Natural killer cell (primary cell): ENCODE results near the gene TFCP2L1. TPM values are rescaled to one million over a fixed set of nuclear protein-coding genes. Genes with fewer than 3 reads are reported as not detected.

Experiments
- ATAC-seq, 3 donors: fragments of 150-1000 bp in 2 of 3; fragments of 200-7000 bp in 1 of 3; cut with Tn5 transposase; 1 replicate in 1 of 3; 2 replicates in 2 of 3; pipeline ENCODE4 v1.10.0; 2021; ENCODE audit warnings: mild to moderate bottlenecking in 2 of 3, moderate library complexity in 2 of 3
- DNase-seq, 2 donors: peaks; one replicate each; pipeline versions ENCODE4 v3.0.0 to v3.0.0-alpha.2; 2013 to 2021; ENCODE audit warnings: mixed read lengths in 1 of 2
- H3K27ac ChIP-seq: one replicate; pipeline ENCODE4 v1.5.1; 2013; ENCODE audit warnings: mild to moderate bottlenecking, low read length
- H3K27me3 ChIP-seq: one replicate; pipeline ENCODE4 v1.6.1; 2013; ENCODE audit warnings: low read length; ENCODE audit not compliant: control insufficient read depth, insufficient read depth
- H3K36me3 ChIP-seq: one replicate; pipeline ENCODE4 v1.6.1; 2013; ENCODE audit warnings: low read length; ENCODE audit not compliant: control insufficient read depth, insufficient read depth
- H3K4me1 ChIP-seq: one replicate; pipeline ENCODE4 v1.6.1; 2013; ENCODE audit warnings: low read length; ENCODE audit not compliant: control insufficient read depth, insufficient read depth
- H3K4me3 ChIP-seq: one replicate; pipeline ENCODE4 v1.5.1; 2013; ENCODE audit warnings: low read length
- H3K9me3 ChIP-seq: one replicate; pipeline ENCODE4 v1.6.1; 2013; ENCODE audit warnings: low read length; ENCODE audit not compliant: control insufficient read depth, insufficient read depth
- H3K27ac Mint-ChIP-seq, 2 donors: one replicate each; pipeline ENCODE4 v1.8.0; 2022; ENCODE audit warnings: mild to moderate bottlenecking in 2 of 2, mixed read lengths in 2 of 2, moderate library complexity in 1 of 2
- H3K27me3 Mint-ChIP-seq, 2 donors: one replicate each; pipeline ENCODE4 v1.8.0; 2022; ENCODE audit warnings: low read depth in 2 of 2, mixed read lengths in 2 of 2
- H3K36me3 Mint-ChIP-seq: one replicate; pipeline ENCODE4 v1.8.0; 2022; ENCODE audit warnings: mixed read lengths
- H3K4me1 Mint-ChIP-seq, 2 donors: one replicate each; pipeline ENCODE4 v1.8.0; 2022; ENCODE audit warnings: mixed read lengths in 2 of 2
- H3K4me3 Mint-ChIP-seq: one replicate; pipeline ENCODE4 v1.8.0; 2022; ENCODE audit warnings: mild to moderate bottlenecking, moderate library complexity, mixed read lengths
- H3K9me3 Mint-ChIP-seq, 2 donors: one replicate each; pipeline ENCODE4 v1.8.0; 2022; ENCODE audit warnings: mixed read lengths in 2 of 2
- WGBS: methylation state at CpG from one replicate; pipeline ENCODE4 v1.1.7; 2013; ENCODE audit warnings: missing lambda C conversion rate; ENCODE audit not compliant: insufficient coverage; 5-methylcytosine and 5-hydroxymethylcytosine counted together
- intact Hi-C: fragments of 100-400 bp; cut with micrococcal nuclease; formaldehyde crosslinking; loops from one replicate; pipeline ENCODE4 v1.14.2; 2022
- total RNA-seq, 4 donors: library from RNA; stranded (reverse); fragments of 120-200 nt in 1 of 4; gene quantifications; one replicate each; pipeline versions ENCODE4 v1.2.3 to v1.2.4, GENCODE V29; 2013 to 2022
- TF ChIP-seq, protein P1 (sequence below): fragments of 200-600 bp; IDR thresholded peaks from one replicate; pipeline ENCODE4 v1.8.0; 2022; ENCODE audit warnings: antibody characterized with exemption

The TFCP2L1 gene
- total RNA-seq, 3 donors from 2014 or later (not counting 1 experiment from before 2014, with no cell fraction given) = 0.72 to 1.8 (median 0.85) TPM

DNA sequence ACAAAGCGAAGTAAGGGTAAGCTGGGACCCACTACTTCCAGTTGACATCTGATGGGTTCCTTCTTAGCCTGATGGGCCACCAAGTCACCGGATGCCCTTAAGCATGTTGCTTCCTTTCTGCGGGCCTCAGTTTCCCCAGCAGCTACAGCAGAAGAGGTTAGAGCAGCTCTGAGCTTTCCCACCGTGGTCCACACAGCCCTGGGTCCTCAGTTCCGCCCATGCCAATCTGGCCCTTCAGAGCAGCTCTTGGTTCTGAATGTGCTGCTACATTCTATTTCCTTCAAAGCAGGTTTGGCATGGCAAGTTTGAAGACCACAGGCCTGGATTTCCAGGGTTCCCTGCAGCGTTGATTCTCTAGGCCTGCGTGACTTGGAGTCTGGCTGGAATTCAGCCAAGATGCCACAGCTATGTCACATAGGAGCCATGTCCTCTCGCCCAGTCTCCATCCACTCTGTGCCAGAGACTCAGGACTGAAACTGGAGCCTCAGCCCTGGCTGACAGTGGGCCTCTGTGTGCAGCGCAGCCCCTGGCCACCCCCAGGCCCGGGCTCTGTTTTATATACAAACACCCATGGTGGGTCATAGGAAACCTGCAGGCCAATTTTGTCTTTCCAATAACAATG, 79.6 kb downstream of the TFCP2L1 start:
- intact Hi-C loops = no loop called here
- H3K9me3 Mint-ChIP-seq = no peaks in the 10 kb centered on the region
- 91% methylated on average over 10 of the region's 10 CpGs for WGBS
- Histone ChIP-seq H3K4me1 (no peaks in the 10 kb centered on the region), H3K9me3 (no peaks in the 10 kb centered on the region), H3K27ac (no peak overlapping the region), H3K27me3 (no peaks in the 10 kb centered on the region), H3K4me3 (no peak overlapping the region), H3K36me3 (no peaks in the 10 kb centered on the region)
- no peak overlapping the region for H3K27ac Mint-ChIP-seq
- ATAC-seq = no peak
- no peak for DNase-seq
- TF ChIP-seq, protein P1, sequence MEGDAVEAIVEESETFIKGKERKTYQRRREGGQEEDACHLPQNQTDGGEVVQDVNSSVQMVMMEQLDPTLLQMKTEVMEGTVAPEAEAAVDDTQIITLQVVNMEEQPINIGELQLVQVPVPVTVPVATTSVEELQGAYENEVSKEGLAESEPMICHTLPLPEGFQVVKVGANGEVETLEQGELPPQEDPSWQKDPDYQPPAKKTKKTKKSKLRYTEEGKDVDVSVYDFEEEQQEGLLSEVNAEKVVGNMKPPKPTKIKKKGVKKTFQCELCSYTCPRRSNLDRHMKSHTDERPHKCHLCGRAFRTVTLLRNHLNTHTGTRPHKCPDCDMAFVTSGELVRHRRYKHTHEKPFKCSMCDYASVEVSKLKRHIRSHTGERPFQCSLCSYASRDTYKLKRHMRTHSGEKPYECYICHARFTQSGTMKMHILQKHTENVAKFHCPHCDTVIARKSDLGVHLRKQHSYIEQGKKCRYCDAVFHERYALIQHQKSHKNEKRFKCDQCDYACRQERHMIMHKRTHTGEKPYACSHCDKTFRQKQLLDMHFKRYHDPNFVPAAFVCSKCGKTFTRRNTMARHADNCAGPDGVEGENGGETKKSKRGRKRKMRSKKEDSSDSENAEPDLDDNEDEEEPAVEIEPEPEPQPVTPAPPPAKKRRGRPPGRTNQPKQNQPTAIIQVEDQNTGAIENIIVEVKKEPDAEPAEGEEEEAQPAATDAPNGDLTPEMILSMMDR = no peak
- no peaks in the 10 kb centered on the region for H3K27me3 Mint-ChIP-seq
- H3K4me3 Mint-ChIP-seq = no peak overlapping the region
- no peaks in the 10 kb centered on the region for H3K4me1 Mint-ChIP-seq
- no peaks in the 10 kb centered on the region for H3K36me3 Mint-ChIP-seq

DNA sequence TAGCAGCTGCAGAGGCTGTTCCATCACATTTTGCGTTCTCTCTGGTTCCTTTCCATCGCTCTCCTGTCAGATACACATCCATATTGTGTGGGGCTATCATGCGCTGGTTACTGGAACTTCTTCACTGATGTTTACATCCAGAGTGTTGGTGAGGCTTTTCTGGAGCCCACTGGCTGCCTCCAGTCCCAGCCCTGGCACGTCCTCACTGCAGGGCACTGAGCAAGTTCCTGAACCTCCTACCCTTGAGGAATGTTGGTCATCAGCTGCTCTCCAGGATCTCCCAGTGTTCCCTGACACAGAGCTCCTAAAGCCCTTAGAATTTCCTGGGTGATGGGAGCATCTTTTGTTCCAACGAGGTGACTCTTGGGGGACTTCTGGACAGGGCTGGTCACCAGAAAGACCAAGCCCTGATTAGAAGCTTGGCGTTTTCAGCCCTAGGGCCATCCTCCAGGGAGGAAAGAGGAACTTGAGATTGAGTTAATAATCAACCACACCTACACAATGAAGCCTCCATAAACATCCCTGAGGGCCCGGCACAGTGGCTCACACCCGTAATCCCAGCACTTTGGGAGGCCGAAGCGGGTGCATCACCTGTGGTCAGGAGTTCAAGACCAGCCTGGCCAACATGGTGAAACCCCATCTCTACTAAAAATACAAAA, 81.3 kb downstream of the TFCP2L1 start:
- DNase-seq = no peak
- H3K4me1 Mint-ChIP-seq = no peaks in the 10 kb centered on the region
- TF ChIP-seq, protein P1 = no peak
- no peaks in the 10 kb centered on the region for H3K36me3 Mint-ChIP-seq
- no peaks in the 10 kb centered on the region for H3K27me3 Mint-ChIP-seq
- H3K9me3 Mint-ChIP-seq = no peaks in the 10 kb centered on the region
- no peak overlapping the region for H3K27ac Mint-ChIP-seq
- intact Hi-C loops = no loop called here
- H3K36me3 ChIP-seq = no peaks in the 10 kb centered on the region
- H3K4me3 Mint-ChIP-seq = no peak overlapping the region
- ATAC-seq = no peak
- no peaks in the 10 kb centered on the region for H3K9me3 ChIP-seq
- no peaks in the 10 kb centered on the region for H3K27me3 ChIP-seq
- H3K27ac ChIP-seq = no peak overlapping the region
- no peak overlapping the region for H3K4me3 ChIP-seq
- 89% methylated on average over 10 of the region's 10 CpGs for WGBS
- H3K4me1 ChIP-seq = no peaks in the 10 kb centered on the region

DNA sequence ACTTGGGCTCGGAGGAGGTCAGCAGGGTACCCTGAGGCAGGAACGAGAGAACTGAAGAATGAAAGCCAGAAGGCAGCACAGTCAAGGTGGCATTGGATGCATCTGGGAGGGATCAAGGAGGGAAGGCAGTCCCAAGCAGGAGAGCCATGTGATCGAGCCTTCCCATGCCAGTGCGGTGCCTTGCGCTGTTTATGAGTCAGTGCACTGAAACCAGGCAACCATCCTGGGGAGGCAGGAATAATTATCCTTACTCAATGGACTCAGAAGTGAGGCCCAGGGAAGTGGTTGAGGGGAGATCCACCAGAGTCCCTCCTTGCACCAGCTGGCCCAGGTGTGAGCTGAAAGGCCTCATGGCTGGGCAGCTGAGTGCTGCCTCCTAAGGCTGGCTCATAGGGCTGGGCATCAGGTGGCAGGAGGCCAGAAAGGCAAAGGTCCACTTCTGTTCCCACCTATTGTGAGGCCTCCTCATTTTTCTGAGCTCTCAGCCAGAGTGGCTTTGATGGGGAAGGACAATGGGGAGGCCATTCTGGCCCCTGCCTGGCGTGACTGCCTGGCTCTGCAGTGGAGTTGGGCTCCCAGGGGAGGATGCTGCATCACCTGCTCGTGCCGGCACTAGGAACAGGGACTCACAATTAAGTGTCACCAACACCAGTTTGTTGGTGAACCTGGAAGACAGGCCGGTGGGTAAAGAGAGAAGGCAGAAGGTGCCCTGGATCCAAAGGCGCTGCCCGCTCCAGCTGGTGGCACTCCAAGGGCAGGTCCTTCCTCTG, 82.3 kb downstream of the TFCP2L1 start:
- 90% methylated on average over 11 of the region's 11 CpGs for WGBS
- no peaks in the 10 kb centered on the region for H3K9me3 ChIP-seq
- no peaks in the 10 kb centered on the region for H3K4me1 ChIP-seq
- no peaks in the 10 kb centered on the region for H3K9me3 Mint-ChIP-seq
- no peaks in the 10 kb centered on the region for H3K27me3 ChIP-seq
- H3K27me3 Mint-ChIP-seq = no peaks in the 10 kb centered on the region
- no peaks in the 10 kb centered on the region for H3K36me3 ChIP-seq
- ATAC-seq (no peak), DNase-seq (no peak)
- H3K36me3 Mint-ChIP-seq = no peaks in the 10 kb centered on the region
- H3K4me3 Mint-ChIP-seq = no peak overlapping the region
- TF ChIP-seq, protein P1 = no peak
- no peak overlapping the region for H3K4me3 ChIP-seq
- no peak overlapping the region for H3K27ac Mint-ChIP-seq
- no peaks in the 10 kb centered on the region for H3K4me1 Mint-ChIP-seq
- H3K27ac ChIP-seq = no peak overlapping the region
- intact Hi-C loops = no loop called here
